Liver (tissue), 9 donors: ENCODE results near the gene SLC41A1. TPM values are rescaled to one million over a fixed set of nuclear protein-coding genes. Genes with fewer than 3 reads are reported as not detected.

ENCODE experiments used
- DNase-seq: peaks from one replicate; pipeline ENCODE4 v3.0.0-alpha.2; 2017; ENCODE audit warnings: low spot score
- H3K27ac ChIP-seq, 2 donors: one replicate each; pipeline ENCODE4 v1.7.0; 2013; ENCODE audit warnings: inconsistent platforms in 2 of 2, low read length in 2 of 2, control low read depth in 1 of 2, low read depth in 1 of 2, mild to moderate bottlenecking in 1 of 2
- H3K27me3 ChIP-seq, 4 donors: one replicate each; pipeline versions ENCODE4 v1.6.1 to v1.7.0; 2013; ENCODE audit warnings: low read length in 3 of 4, inconsistent platforms in 1 of 4, mild to moderate bottlenecking in 1 of 4, moderate library complexity in 1 of 4; ENCODE audit not compliant: control insufficient read depth in 4 of 4, insufficient read depth in 4 of 4
- H3K36me3 ChIP-seq, 4 donors: one replicate each; pipeline versions ENCODE4 v1.6.1 to v1.7.0; 2013; ENCODE audit warnings: low read length in 3 of 4, mild to moderate bottlenecking in 3 of 4, low read depth in 1 of 4, moderate library complexity in 1 of 4; ENCODE audit not compliant: control insufficient read depth in 4 of 4, insufficient read depth in 3 of 4
- H3K4me1 ChIP-seq, 4 donors: one replicate each; pipeline versions ENCODE4 v1.6.1 to v1.7.0; 2013; ENCODE audit warnings: low read length in 3 of 4, mild to moderate bottlenecking in 3 of 4, moderate library complexity in 1 of 4; ENCODE audit not compliant: control insufficient read depth in 4 of 4, insufficient read depth in 4 of 4
- H3K4me3 ChIP-seq, 3 donors: one replicate each; pipeline versions ENCODE4 v1.6.1 to v1.7.0; 2013; ENCODE audit warnings: low read length in 3 of 3, control low read depth in 1 of 3, low read depth in 1 of 3, mild to moderate bottlenecking in 1 of 3
- H3K9ac ChIP-seq, 2 donors: one replicate each; pipeline ENCODE4 v1.7.0; 2013; ENCODE audit warnings: low read length in 2 of 2, mild to moderate bottlenecking in 2 of 2, moderate library complexity in 2 of 2, control low read depth in 1 of 2, low read depth in 1 of 2
- H3K9me3 ChIP-seq, 4 donors: one replicate each; pipeline versions ENCODE4 v1.6.1 to v1.7.0; 2013; ENCODE audit warnings: low read length in 3 of 4; ENCODE audit not compliant: control insufficient read depth in 4 of 4
- CTCF ChIP-seq: fragments of 150-350 bp; IDR thresholded peaks from 2 replicates; pipeline ENCODE4 v1.5.1; 2017; ENCODE audit warnings: improper control_type of control experiment, low read depth, low read length; ENCODE audit not compliant: missing input control
- EGR1 ChIP-seq, 2 donors: IDR thresholded peaks; 2 replicates each; pipeline ENCODE4 v1.6.1; 2016 to 2018; ENCODE audit warnings: antibody characterized with exemption in 2 of 2, low read depth in 2 of 2
- FOXA1 ChIP-seq: IDR thresholded peaks from 2 replicates; pipeline ENCODE4 v1.6.1; 2016; ENCODE audit warnings: antibody characterized with exemption
- FOXA2 ChIP-seq: IDR thresholded peaks from 2 replicates; pipeline ENCODE4 v1.6.1; 2016; ENCODE audit warnings: antibody characterized with exemption
- GABPA ChIP-seq, 2 donors: IDR thresholded peaks in 1 of 2; conservative IDR thresholded peaks in 1 of 2; 2 replicates each; pipeline ENCODE4 v1.6.1; 2016; ENCODE audit warnings: antibody characterized with exemption in 2 of 2, mild to moderate bottlenecking in 1 of 2, moderate library complexity in 1 of 2
- HNF4A ChIP-seq, 2 donors: conservative IDR thresholded peaks; 2 replicates each; pipeline ENCODE4 v1.6.1; 2016; ENCODE audit warnings: antibody characterized with exemption in 2 of 2, mild to moderate bottlenecking in 2 of 2
- HNF4G ChIP-seq: IDR thresholded peaks from 2 replicates; pipeline ENCODE4 v1.6.1; 2016; ENCODE audit warnings: antibody characterized with exemption
- JUND ChIP-seq, 2 donors: IDR thresholded peaks; 2 replicates each; pipeline ENCODE4 v1.6.1; 2016; ENCODE audit warnings: antibody characterized with exemption in 2 of 2
- MAX ChIP-seq: IDR thresholded peaks from 2 replicates; pipeline ENCODE4 v1.6.1; 2016; ENCODE audit warnings: antibody characterized with exemption
- NR2F2 ChIP-seq: IDR thresholded peaks from 2 replicates; pipeline ENCODE4 v1.6.1; 2016; ENCODE audit warnings: antibody characterized with exemption
- RAD21 ChIP-seq, 2 donors: IDR thresholded peaks; 2 replicates each; pipeline ENCODE4 v1.6.1; 2016; ENCODE audit warnings: antibody characterized with exemption in 2 of 2, mild to moderate bottlenecking in 2 of 2
- REST ChIP-seq: IDR thresholded peaks from 2 replicates; pipeline ENCODE4 v1.6.1; 2016; ENCODE audit warnings: antibody characterized with exemption, mild to moderate bottlenecking
- RXRA ChIP-seq, 2 donors: IDR thresholded peaks; 2 replicates each; pipeline ENCODE4 v1.6.1; 2017 to 2018; ENCODE audit warnings: antibody characterized with exemption in 2 of 2, mild to moderate bottlenecking in 1 of 2
- SP1 ChIP-seq: IDR thresholded peaks from 2 replicates; pipeline ENCODE4 v1.6.1; 2018; ENCODE audit warnings: antibody characterized with exemption, mild to moderate bottlenecking
- TAF1 ChIP-seq: conservative IDR thresholded peaks from 2 replicates; pipeline ENCODE4 v1.6.1; 2016; ENCODE audit warnings: antibody characterized with exemption, mild to moderate bottlenecking
- YY1 ChIP-seq: IDR thresholded peaks from 2 replicates; pipeline ENCODE4 v1.6.1; 2016; ENCODE audit warnings: antibody characterized with exemption, mild to moderate bottlenecking
- ZBTB33 ChIP-seq: IDR thresholded peaks from 2 replicates; pipeline ENCODE4 v1.6.1; 2016; ENCODE audit warnings: antibody characterized with exemption
- WGBS: extraction: QIAGEN DNeasy Blood & Tissue Kit; methylation state at CpG from one replicate; pipeline ENCODE4 v1.1.7; 2013; 5-methylcytosine and 5-hydroxymethylcytosine counted together
- polyA plus RNA-seq, 2 donors: library from polyadenylated mRNA; stranded (reverse) in 1 of 2; unstranded in 1 of 2; fragments of 200-250 nt in 1 of 2; fragments of >200 nt in 1 of 2; fragmentation: Nextera tagmentation in 1 of 2; extraction: Ambion mirVana in 1 of 2; gene quantifications; one replicate each; pipeline versions ENCODE4 v1.2.1 to v1.2.3, GENCODE V29; 2013 to 2015
- total RNA-seq, 2 donors: library from RNA; depleted of rRNA; stranded (reverse); fragments of >200 nt; gene quantifications; one replicate each; pipeline ENCODE4 v1.2.3, GENCODE V29; 2014
- TF ChIP-seq, protein P1 (sequence below): IDR thresholded peaks from 2 replicates; pipeline ENCODE4 v1.6.1; 2016; ENCODE audit warnings: antibody characterized with exemption
- donor health status: healthy.
- donor health status: healthy.
- donor health status: healthy.
- donor health status: healthy.
- donor health status: healthy.

SLC41A1 gene
- total and polyA plus RNA-seq, 4 donors, result 2.6 to 9.1 (median 4.1) TPM

- Histone ChIP-seq H3K9me3 (no peaks in the 10 kb centered on the region), H3K27me3 (no peaks in the 10 kb centered on the region), H3K9ac (no peak within 1 kb of the TSS), H3K4me3 (peak within 1 kb of the TSS in 1 of 3 donors; percentile 28), H3K27ac (no peak within 1 kb of the TSS), H3K36me3 (no peaks in the 10 kb centered on the region), H3K4me1 (peaks cover 0 to 2% (median 0%) of the 10 kb centered on the region in 4 donors)
- 22% methylated on average over 39 of the region's 39 CpGs for WGBS
- TF ChIP-seq SP1 (peak; percentile 19), RXRA (IDR thresholded peaks at IDR 0.05) (peak in 1 of 2 donors; percentile 32), RAD21 (IDR thresholded peaks at IDR 0.05) (peak in 1 of 2 donors; percentile 11), NR2F2 (peak; percentile 67), FOXA2 (no peak)
- no peak for DNase-seq
These were observed 36.8 kb upstream of the SLC41A1 start, which contains the start of gene PM20D1 for GRCh38 chr1:205849619-205850355. Gene PM20D1 (minus strand): TSS chr1:205850132. CDS start chr1:205850072, 60 bp downstream.

GRCh38 chr1:205843036-205843859 is 30.2 kb upstream of the SLC41A1 start:
- peaks cover 0 to 16% (median 10%) of the 10 kb centered on the region in 4 donors for H3K4me1 ChIP-seq
- WGBS, result 49% methylated on average over 3 of the region's 3 CpGs
- H3K36me3 ChIP-seq, result no peaks in the 10 kb centered on the region
- H3K9me3 ChIP-seq, result no peaks in the 10 kb centered on the region
- no peak overlapping the region for H3K9ac ChIP-seq
- TF ChIP-seq GABPA (IDR thresholded peaks at IDR 0.05 in 1 of 2, conservative IDR thresholded peaks at IDR 0.05 in 1 of 2), result no peak
- no peak for TF ChIP-seq NR2F2
- peak; percentile 40 to 51 for TF ChIP-seq RAD21 (IDR thresholded peaks at IDR 0.05)
- TF ChIP-seq REST, result peak; percentile 64
- peak; percentile 42 for TF ChIP-seq ZBTB33
- peak; percentile 74 for TF ChIP-seq HNF4G
- TF ChIP-seq HNF4A (conservative IDR thresholded peaks at IDR 0.05), result peak; percentile 91 to 92
- TF ChIP-seq FOXA1, result no peak
- TF ChIP-seq EGR1 (IDR thresholded peaks at IDR 0.05; ENCODE audit: low read depth in 2 of 2), result no peak
- TF ChIP-seq RXRA (IDR thresholded peaks at IDR 0.05), result peak; percentile 20 to 75
- TF ChIP-seq TAF1, result no peak
- peak; percentile 78 for TF ChIP-seq SP1
- peak; percentile 49 for TF ChIP-seq YY1
- TF ChIP-seq, protein P1, sequence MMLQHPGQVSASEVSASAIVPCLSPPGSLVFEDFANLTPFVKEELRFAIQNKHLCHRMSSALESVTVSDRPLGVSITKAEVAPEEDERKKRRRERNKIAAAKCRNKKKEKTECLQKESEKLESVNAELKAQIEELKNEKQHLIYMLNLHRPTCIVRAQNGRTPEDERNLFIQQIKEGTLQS, result no peak
- peak; percentile 48 for TF ChIP-seq FOXA2
- no peak for TF ChIP-seq CTCF
- TF ChIP-seq MAX, result peak; percentile 41
- peak in 1 of 2 donors; percentile 25 for TF ChIP-seq JUND (IDR thresholded peaks at IDR 0.05)
- H3K27me3 ChIP-seq, result no peaks in the 10 kb centered on the region
- peak overlapping the region; percentile 59 to 66 for H3K27ac ChIP-seq
- no peak for DNase-seq
- no peak overlapping the region for H3K4me3 ChIP-seq
